OCI-LY1 (cell line): ENCODE results near the gene MED27.

Source experiments
- H2AFZ ChIP-seq: fragments of 200-600 bp; sonication (generic), shearing (Covaris generic); 2 replicates; pipeline ENCODE4 v1.6.0; 2014; ENCODE audit warnings: antibody characterized with exemption, mild to moderate bottlenecking, low read length
- H3F3A ChIP-seq: fragments of 200-600 bp; sonication (generic), shearing (Covaris generic); 2 replicates; pipeline ENCODE4 v1.6.0; 2014; ENCODE audit warnings: mild to moderate bottlenecking, antibody characterized with exemption, low read length, moderate library complexity; ENCODE audit not compliant: insufficient read depth
- H3K27ac ChIP-seq: fragments of 200-600 bp; sonication (generic); 2 replicates; pipeline ENCODE4 v1.5.1; 2014; ENCODE audit warnings: low read length, mixed run types, mild to moderate bottlenecking, low read depth; ENCODE audit not compliant: poor library complexity, severe bottlenecking
- H3K27me3 ChIP-seq: fragments of 200-600 bp; sonication (generic); 2 replicates; pipeline ENCODE4 v1.6.0; 2014; ENCODE audit warnings: antibody characterized with exemption, mild to moderate bottlenecking, low read length, moderate library complexity; ENCODE audit not compliant: insufficient read depth
- H3K36me3 ChIP-seq: fragments of 200-600 bp; sonication (generic); 2 replicates; pipeline ENCODE4 v1.6.1; 2014; ENCODE audit warnings: mild to moderate bottlenecking, antibody characterized with exemption, low read length, moderate library complexity, mixed read lengths; ENCODE audit not compliant: insufficient read depth
- H3K4me1 ChIP-seq: fragments of 200-600 bp; sonication (generic); 2 replicates; pipeline ENCODE4 v1.5.1; 2014; ENCODE audit warnings: mild to moderate bottlenecking, low read length, moderate library complexity; ENCODE audit not compliant: insufficient read depth, severe bottlenecking
- H3K4me2 ChIP-seq: fragments of 200-600 bp; sonication (generic), shearing (Covaris generic); 2 replicates; pipeline ENCODE4 v1.6.1; 2014; ENCODE audit warnings: low read length
- H3K4me3 ChIP-seq: fragments of 200-600 bp; sonication (generic); 2 replicates; pipeline ENCODE4 v1.5.1; 2014; ENCODE audit warnings: low read length, low read depth, mild to moderate bottlenecking, mixed read lengths; ENCODE audit not compliant: poor library complexity, severe bottlenecking
- H3K79me2 ChIP-seq: fragments of 200-600 bp; shearing (Covaris generic); 2 replicates; pipeline ENCODE4 v1.6.1; 2016; ENCODE audit warnings: mixed run types, low read length, mixed read lengths; ENCODE audit not compliant: insufficient read depth
- H3K9ac ChIP-seq: fragments of 200-600 bp; sonication (generic), shearing (Covaris generic); 2 replicates; pipeline ENCODE4 v1.6.1; 2014; ENCODE audit warnings: mild to moderate bottlenecking, low read length, mixed read lengths
- H3K9me2 ChIP-seq: fragments of 200-600 bp; sonication (generic), shearing (Covaris generic); 2 replicates; pipeline ENCODE4 v1.6.1; 2014; ENCODE audit warnings: low read depth, mild to moderate bottlenecking, low read length, mixed read lengths
- H3K9me3 ChIP-seq: fragments of 200-600 bp; shearing (Covaris generic); 2 replicates; pipeline ENCODE4 v1.6.1; 2014; ENCODE audit warnings: low read length, mixed read lengths
- H4K20me1 ChIP-seq: fragments of 200-600 bp; sonication (generic), shearing (Covaris generic); 2 replicates; pipeline ENCODE4 v1.6.0; 2016; ENCODE audit warnings: mild to moderate bottlenecking, low read length; ENCODE audit not compliant: insufficient read depth
- CTCF ChIP-seq: fragments of 200-600 bp; sonication (generic), shearing (Covaris generic); IDR thresholded peaks from 2 replicates; pipeline ENCODE4 v1.5.1; 2017; ENCODE audit warnings: mild to moderate bottlenecking, antibody characterized with exemption, low read length, moderate library complexity, mixed read lengths
- EZH2 ChIP-seq: fragments of 200-600 bp; sonication (generic), shearing (Covaris generic); IDR thresholded peaks from 2 replicates; pipeline ENCODE4 v1.8.0; 2017; ENCODE audit warnings: borderline replicate concordance, mixed run types, mild to moderate bottlenecking, antibody characterized with exemption, low read length, moderate library complexity, mixed read lengths

Gene MED27

DNA sequence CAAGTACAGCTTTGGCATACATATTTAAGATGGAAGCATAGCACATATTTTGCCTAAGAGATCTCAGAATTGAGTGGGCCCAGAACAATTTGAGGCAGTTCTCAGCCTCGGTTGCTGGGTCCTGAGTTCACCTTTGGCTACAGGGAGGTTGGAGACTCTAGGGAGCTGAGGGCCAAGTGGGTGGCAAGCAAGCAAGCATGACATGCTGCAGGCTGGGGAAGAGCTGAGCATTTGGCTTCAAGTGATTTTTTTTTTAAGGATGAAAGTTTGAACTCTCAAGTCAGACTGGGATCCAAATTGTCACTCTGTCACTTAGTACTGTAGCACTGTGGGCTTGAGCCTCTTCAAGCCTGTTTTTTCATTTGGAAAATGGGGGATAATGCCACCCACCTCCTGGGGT is 160.5 kb downstream of the MED27 start:
- no peak overlapping the region for H3K4me2 ChIP-seq
- H3K9me3 ChIP-seq, result no peaks in the 10 kb centered on the region
- H3K4me3 ChIP-seq, result no peak overlapping the region
- H3K9ac ChIP-seq, result no peak overlapping the region
- H3K27me3 ChIP-seq, result no peaks in the 10 kb centered on the region
- H3F3A ChIP-seq, result no peaks in the 10 kb centered on the region
- no peaks in the 10 kb centered on the region for H3K36me3 ChIP-seq
- no peak overlapping the region for H2AFZ ChIP-seq
- no peak for TF ChIP-seq EZH2
- TF ChIP-seq CTCF, result no peak
- H3K4me1 ChIP-seq, result no peaks in the 10 kb centered on the region
- H3K9me2 ChIP-seq, result no peaks in the 10 kb centered on the region
- H3K27ac ChIP-seq, result no peak overlapping the region
- H4K20me1 ChIP-seq, result no peaks in the 10 kb centered on the region
- no peaks in the 10 kb centered on the region for H3K79me2 ChIP-seq

- no peak overlapping the region for H3K27ac ChIP-seq
- H3K4me1 ChIP-seq, result no peaks in the 10 kb centered on the region
- H3K9ac ChIP-seq, result no peak overlapping the region
- H4K20me1 ChIP-seq, result no peaks in the 10 kb centered on the region
- H2AFZ ChIP-seq, result no peak overlapping the region
- H3K79me2 ChIP-seq, result no peaks in the 10 kb centered on the region
- no peaks in the 10 kb centered on the region for H3K9me2 ChIP-seq
- H3K9me3 ChIP-seq, result no peaks in the 10 kb centered on the region
- no peaks in the 10 kb centered on the region for H3K36me3 ChIP-seq
- no peak overlapping the region for H3K4me2 ChIP-seq
- no peaks in the 10 kb centered on the region for H3K27me3 ChIP-seq
- no peaks in the 10 kb centered on the region for H3F3A ChIP-seq
- no peak for TF ChIP-seq CTCF
- no peak for TF ChIP-seq EZH2
- no peak overlapping the region for H3K4me3 ChIP-seq
These were observed 161.2 kb downstream of the MED27 start for GRCh38 chr9:131918481-131918880.

DNA sequence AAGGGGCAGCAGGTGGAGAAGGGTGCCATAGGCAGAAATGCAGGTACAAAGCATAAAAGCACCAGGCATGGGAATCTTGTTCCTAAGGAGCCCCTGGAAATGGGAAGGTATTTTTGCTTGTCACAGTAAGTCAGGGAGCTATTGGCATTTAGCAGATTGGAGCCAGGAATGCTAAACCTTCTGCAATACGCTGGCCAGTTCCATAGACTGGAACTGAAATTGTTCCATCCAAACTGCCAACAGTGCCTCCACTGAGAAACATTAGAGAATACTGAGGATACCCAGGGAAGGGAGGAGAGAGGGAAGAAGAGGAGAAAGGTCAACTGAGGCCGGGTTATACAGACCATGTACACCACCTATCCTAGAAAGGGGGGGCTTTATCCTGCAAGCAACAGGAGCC is 162.7 kb downstream of the MED27 start:
- Histone ChIP-seq H2AFZ (no peak overlapping the region), H3K9me3 (no peaks in the 10 kb centered on the region)

More for the DNA sequence above, 162.7 kb downstream of the MED27 start:
- Histone ChIP-seq H3K27ac (no peak overlapping the region), H4K20me1 (no peaks in the 10 kb centered on the region), H3K4me2 (no peak overlapping the region), H3K79me2 (no peaks in the 10 kb centered on the region), H3K36me3 (no peaks in the 10 kb centered on the region), H3K9ac (no peak overlapping the region), H3K4me1 (no peaks in the 10 kb centered on the region), H3K9me2 (no peaks in the 10 kb centered on the region), H3K27me3 (no peaks in the 10 kb centered on the region), H3F3A (no peaks in the 10 kb centered on the region), H3K4me3 (no peak overlapping the region)
- no peak for TF ChIP-seq CTCF
- no peak for TF ChIP-seq EZH2
